Ureter (tissue), 1 donor: Measurements from ENCODE around the gene NFIC. TPM values are rescaled to one million over a fixed set of nuclear protein-coding genes. Genes with fewer than 3 reads are reported as not detected.
A peak's percentile ranks its signal among the peaks of the same experiment; 100 is the strongest.
"Not testable (repeated sequence)": the region's sequence is repeated elsewhere in the genome, so short reads cannot be mapped to it uniquely, and the experiment has no call there.

Source experiments
- DNase-seq: peaks from one replicate; pipeline ENCODE4 v3.0.0-alpha.2; 2020; ENCODE audit warnings: low spot score
- total RNA-seq: library from RNA; stranded (reverse); gene quantifications from one replicate; pipeline ENCODE4 v1.2.4, GENCODE V29; 2023
- donor health status: DM: yes; HTN: yes; CAD: no.

The NFIC gene
- total RNA-seq, 1 donor from 2014 or later = 141 TPM

GRCh38 chr19:3398114-3398899 lies 31.9 kb downstream of the NFIC start:
- DNase-seq = peak; percentile 78

GRCh38 chr19:3398900-3399278 lies 32.5 kb downstream of the NFIC start:
- DNase-seq = no peak

GRCh38 chr19:3399311-3399710 lies 32.9 kb downstream of the NFIC start:
- not testable (repeated sequence) for DNase-seq

- DNase-seq = no peak
These were observed 34.8 kb downstream of the NFIC start for GRCh38 chr19:3401004-3401768.

GRCh38 chr19:3402631-3403443 lies 36.5 kb downstream of the NFIC start:
- DNase-seq = no peak

GRCh38 chr19:3403489-3404323 lies 37.3 kb downstream of the NFIC start:
- DNase-seq = peak; percentile 93

- DNase-seq = peak; percentile 86
These were observed 38.2 kb downstream of the NFIC start for GRCh38 chr19:3404324-3405260.

GRCh38 chr19:3405261-3405653 lies 38.9 kb downstream of the NFIC start:
- DNase-seq = no peak

GRCh38 chr19:3406571-3407111 lies 40.3 kb downstream of the NFIC start:
- DNase-seq = no peak

- no peak for DNase-seq
These were observed 41.5 kb downstream of the NFIC start for GRCh38 chr19:3407556-3408516.

GRCh38 chr19:3408996-3409345 lies 42.6 kb downstream of the NFIC start:
- DNase-seq = no peak

GRCh38 chr19:3409346-3410064 lies 43.1 kb downstream of the NFIC start:
- DNase-seq = peak; percentile 80

GRCh38 chr19:3411636-3412035 lies 45.3 kb downstream of the NFIC start:
- no peak for DNase-seq

- no peak for DNase-seq
These were observed 45.7 kb downstream of the NFIC start for GRCh38 chr19:3412066-3412465.

GRCh38 chr19:3413796-3414327 lies 47.5 kb downstream of the NFIC start:
- DNase-seq = no peak

- no peak for DNase-seq
These were observed 49.3 kb downstream of the NFIC start for GRCh38 chr19:3415695-3416094.

GRCh38 chr19:3420244-3420755 lies 53.9 kb downstream of the NFIC start:
- no peak for DNase-seq
